HG02610 (cell line): ENCODE measurements around the gene TSHZ2.

Experiments used
- ATAC-seq: cut with Tn5 transposase; IDR thresholded peaks from one replicate; pipeline ENCODE4 v1.9.1; 2021; ENCODE audit warnings: mild to moderate bottlenecking, moderate library complexity; ENCODE audit not compliant: unreplicated experiment

TSHZ2 gene

DNA sequence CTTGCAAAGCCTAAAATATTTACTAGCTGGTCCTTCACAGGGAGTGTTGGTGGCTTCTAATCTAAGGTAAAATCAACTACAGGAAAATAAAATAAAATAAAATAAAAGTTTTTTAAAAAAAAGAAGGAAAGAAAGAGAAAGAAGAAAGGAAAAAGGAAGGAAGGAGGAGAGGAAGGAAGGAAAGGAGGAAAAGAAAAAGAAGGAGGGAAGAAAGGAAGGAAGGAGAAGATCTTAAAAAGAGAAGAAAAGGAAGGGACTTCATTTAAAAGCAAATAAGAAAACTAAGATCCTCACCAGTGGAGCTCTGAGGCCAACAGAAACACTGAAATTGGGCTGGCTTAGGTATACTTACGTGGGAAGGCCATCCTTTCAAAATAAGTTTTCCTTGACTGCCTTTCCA, 178.4 kb downstream of the TSHZ2 start:
- ATAC-seq, result no peak

DNA sequence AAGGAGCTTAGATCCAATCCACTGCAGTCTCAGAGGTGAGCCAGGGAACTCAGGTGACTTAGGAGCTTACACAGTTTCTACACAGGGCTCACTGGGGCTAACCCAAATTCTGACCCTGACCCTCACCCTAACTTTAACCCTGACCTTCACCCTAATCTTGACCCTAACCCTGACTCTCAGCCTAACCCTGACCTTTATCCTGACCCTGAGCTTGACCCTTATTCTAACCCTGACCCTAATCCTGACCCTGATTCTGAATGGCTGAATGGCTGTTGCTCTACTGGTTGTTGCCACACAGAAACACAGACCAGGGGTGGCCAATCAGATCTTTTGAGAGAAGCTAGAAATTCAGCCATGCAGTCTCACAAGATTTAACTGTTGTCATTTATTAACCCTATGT, 180.1 kb downstream of the TSHZ2 start:
- ATAC-seq, result no peak

GRCh38 chr20:53154540-53154939, 182.4 kb downstream of the TSHZ2 start:
- ATAC-seq, result no peak

GRCh38 chr20:53157443-53158408, 185.6 kb downstream of the TSHZ2 start:
- peak; percentile 66 for ATAC-seq

GRCh38 chr20:53159160-53159559, 187.0 kb downstream of the TSHZ2 start:
- no peak for ATAC-seq

- no peak for ATAC-seq
Observed at GRCh38 chr20:53161073-53161472, 188.9 kb downstream of the TSHZ2 start.

GRCh38 chr20:53161473-53161872, 189.3 kb downstream of the TSHZ2 start:
- no peak for ATAC-seq

DNA sequence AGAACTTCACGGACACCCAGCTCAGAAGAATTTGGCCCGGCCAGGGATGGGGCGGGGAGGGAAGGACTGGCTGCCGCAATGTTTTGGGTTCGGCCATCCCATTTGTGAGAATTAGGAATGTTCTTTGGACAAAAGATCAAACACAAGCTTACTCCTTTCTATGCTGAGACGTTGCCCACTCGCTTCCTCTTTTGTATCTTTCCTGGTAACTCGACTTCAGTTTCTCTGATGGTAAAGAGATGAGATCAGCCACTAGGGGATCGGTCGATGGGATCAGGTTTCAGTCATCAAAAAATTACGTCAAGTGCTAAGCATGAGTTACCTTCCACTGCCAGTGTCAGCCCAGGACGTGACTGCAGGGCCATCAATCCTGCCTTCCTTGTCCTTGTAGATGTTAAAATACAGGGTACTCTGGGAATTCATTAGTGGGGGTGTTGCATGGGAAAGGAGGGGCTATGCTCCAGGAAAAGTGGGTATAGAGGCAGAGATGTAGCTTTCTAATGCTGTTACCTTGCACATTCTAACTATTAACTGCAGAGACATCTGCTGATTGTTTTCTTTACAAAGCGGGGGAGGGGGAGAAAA, 190.2 kb downstream of the TSHZ2 start:
- no peak for ATAC-seq

DNA sequence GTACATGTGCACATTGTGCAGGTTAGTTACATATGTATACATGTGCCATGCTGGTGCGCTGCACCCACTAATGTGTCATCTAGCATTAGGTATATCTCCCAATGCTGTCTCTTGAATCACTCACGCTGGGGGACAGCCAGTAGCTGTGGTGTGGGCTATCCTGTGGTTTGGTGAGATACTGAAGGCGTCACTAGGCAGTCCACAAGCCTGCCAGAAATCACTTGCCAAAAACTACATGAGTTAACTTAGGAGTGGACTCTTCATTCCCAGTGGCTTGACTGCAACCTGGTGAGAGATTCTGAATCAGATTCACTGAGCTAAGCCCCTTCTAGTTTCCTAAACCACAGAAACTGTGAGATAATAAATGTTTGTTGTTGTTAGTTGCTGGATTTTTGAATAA, 191.3 kb downstream of the TSHZ2 start:
- no peak for ATAC-seq

- no peak for ATAC-seq
Observed at GRCh38 chr20:53164072-53164471, 191.9 kb downstream of the TSHZ2 start.

GRCh38 chr20:53165452-53165851, 193.3 kb downstream of the TSHZ2 start:
- no peak for ATAC-seq

DNA sequence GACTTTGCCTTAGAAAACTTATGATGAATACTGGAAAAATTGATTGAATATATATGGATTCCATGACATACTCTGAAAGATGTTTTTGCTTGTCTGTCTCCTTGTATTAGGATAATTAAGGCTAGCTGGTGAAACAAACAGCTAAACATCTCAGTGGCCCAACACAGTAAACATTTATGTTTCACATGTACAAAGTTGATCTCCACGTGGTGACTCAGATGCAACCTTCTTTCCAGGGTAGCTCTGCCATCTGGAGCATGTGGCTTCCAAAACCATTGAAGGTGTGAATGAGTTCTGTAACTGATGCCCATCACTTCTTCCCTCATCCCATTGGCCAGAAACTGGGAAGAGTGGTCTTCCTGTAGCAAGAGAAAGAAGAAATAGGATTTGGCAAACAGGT, 196.3 kb downstream of the TSHZ2 start:
- no peak for ATAC-seq

- no peak for ATAC-seq
Observed at GRCh38 chr20:53170196-53170595, 198.0 kb downstream of the TSHZ2 start.

DNA sequence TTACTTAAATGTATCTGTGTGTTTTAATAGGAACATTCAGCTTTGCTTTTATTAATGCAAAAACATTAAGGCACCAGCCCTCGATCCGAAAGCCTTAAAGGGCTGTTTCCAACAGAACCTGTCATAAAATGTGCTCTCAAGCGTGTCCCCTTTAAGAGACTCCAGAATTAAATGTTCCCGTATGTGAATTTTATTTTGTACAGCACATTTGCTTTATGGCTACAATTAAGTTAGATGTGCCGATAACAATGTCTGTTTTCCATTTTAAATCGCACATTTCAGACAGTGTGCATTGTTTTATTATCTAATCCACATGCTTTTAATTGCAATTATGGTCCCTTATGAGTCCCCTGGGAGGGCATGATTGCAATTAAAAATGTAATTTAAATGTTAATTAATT, 198.9 kb downstream of the TSHZ2 start:
- no peak for ATAC-seq

DNA sequence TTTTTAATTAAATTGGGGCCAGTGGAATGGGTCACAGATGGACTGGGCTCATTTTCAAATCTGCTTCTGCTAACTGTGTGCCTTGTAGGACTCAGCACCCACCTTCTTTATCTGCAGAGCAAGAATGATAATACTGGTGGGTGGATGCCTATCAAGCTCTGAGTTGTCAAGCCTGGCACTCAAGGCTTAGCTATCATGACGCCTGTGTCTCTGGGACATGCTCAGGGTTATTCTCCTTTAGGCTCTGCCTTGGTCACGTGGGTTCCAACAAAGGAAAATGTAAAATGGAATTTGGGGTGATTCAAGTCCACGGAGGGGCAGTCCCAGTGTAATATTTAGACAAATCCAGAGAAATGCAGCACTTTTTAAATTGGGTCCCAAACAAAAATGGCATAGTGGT, 202.3 kb downstream of the TSHZ2 start:
- ATAC-seq, result no peak

DNA sequence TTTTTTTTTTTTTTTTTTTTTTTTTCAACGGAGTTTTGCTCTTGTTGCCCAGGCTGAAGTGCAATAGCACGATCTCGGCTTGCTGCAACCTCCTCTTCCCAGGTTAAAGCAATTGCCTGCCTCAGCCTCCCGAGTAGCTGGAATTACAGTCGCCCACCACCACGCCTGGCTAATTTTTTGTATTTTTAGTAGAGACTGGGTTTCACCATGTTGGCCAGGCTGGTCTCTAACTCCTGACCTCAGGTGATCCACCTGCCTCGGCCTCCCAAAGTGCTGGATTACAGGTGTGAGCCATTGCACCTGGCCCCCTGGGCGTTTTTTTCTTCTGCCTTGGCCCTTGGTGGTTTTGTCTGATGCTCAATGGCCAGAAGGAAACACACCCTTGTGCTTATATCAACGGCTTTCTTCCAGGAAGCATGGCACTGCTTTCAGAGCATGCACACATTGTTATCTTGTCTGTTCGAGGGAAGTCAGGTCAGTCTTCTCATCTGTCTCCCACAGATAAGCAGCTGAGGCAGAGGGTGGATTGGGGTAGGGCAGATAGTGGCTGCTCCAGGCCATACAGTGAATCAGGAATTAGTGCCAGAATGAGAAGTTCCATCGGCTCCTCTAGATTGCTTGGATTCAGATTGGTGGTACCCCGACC, 203.1 kb downstream of the TSHZ2 start:
- ATAC-seq, result no peak

DNA sequence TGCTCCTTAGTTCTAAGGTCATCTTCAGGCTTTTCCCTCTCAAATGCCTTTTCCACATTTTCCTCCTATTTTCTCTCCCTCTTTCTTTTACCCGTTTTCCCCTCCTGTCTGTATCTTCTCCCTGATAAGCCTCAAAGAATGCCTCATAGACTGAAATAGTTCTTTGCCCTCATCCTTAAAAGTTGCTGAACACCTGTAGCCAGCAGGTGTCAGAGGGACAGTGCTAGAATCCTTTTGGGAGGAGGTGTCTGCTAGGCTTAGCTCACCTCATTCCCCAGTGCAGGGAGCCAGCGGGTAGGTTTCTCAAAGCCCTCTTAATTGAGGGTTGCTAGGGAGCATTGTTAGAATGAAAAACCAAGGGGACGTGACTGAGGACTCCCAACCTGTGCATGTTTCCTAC, 204.0 kb downstream of the TSHZ2 start:
- ATAC-seq, result no peak

GRCh38 chr20:53177687-53178086, 205.5 kb downstream of the TSHZ2 start:
- no peak for ATAC-seq

DNA sequence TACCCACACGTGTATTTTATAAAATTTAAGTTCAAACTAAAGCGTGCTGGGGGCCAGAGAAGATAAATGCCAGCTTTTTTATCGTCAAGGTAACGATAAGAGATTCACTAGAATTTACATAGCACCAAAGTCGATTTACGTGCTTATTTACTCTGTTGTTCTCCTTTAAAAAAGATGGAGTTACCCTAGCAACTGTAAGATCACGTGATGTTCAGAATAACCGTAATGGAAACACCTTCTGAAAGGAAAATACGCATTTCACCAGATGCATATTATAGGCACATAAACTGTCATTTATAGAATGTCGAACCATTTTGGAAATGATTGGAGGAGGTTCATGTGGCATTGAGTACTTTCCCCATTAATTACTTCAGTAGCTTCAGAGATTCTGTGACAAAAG, 207.6 kb downstream of the TSHZ2 start:
- ATAC-seq, result no peak

GRCh38 chr20:53180928-53181362, 208.8 kb downstream of the TSHZ2 start:
- no peak for ATAC-seq

DNA sequence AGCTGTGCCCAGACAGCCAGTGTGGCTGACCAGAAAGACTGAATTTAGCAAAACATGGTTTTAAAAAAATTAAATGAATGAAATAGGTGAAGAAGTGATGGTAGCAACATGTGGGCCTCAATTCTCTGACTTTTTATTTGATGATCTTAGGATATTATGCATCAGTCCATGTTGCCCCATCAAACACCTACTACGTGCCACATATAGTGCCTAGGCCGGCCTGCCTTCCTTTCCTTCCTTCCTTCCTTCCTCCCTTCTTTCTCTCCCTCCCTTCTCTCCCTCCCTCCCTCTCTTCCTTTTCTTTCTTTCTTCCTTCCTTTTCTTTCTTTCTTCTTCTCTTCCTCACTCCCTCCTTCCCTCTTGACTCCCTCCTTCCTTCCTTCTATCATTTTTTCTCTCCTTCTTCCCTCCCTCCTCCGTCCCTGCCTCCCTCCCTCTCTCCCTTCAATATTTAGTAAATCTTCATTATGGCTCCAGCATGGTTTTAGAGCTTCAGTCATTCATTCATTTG, 209.8 kb downstream of the TSHZ2 start:
- no peak for ATAC-seq

- ATAC-seq, result no peak
Observed at GRCh38 chr20:53183181-53183580, 211.0 kb downstream of the TSHZ2 start.
